ENCODE data around the gene SKIC2. TPM values are rescaled to one million over a fixed set of nuclear protein-coding genes. Genes with fewer than 3 reads are reported as not detected.

The SKIC2 gene
- total and polyA plus RNA-seq, 2 donors (not counting 3 experiments of a cell fraction or from before 2014, with no cell fraction given) = 52.8 to 76.7 TPM

DNA sequence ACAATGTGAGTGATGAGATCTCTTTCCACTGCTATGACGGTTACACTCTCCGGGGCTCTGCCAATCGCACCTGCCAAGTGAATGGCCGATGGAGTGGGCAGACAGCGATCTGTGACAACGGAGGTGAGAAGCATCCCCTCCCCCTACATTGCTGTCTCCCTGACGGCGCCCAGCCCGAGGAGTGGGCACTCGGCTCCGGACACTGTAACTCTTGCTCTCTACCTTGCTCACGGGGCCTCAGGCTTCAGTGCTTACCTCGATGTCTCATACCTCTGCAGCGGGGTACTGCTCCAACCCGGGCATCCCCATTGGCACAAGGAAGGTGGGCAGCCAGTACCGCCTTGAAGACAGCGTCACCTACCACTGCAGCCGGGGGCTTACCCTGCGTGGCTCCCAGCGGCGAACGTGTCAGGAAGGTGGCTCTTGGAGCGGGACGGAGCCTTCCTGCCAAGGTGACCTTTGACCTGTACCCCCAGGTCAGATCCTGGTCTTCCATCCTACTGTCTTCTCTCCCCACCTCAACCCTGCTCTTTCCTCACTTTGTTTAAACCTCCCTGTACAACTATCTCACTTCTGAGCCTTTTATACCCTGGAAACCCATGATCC is 11.8 kb upstream of the SKIC2 start:
- intact Hi-C loops (cut with micrococcal nuclease) (no loop called here), dilution Hi-C loops (cut with MboI; ENCODE audit: extremely low pct_ligation_motif_present, low sequenced_read_pairs) (no loop called here)
- Histone ChIP-seq H3K4me1 (ENCODE audit: control insufficient read depth, extremely low read depth, insufficient read depth, low read length) (peaks cover 3% of the 10 kb centered on the region), H3K36me3 (ENCODE audit: control insufficient read depth in 2 of 2, extremely low read depth in 1 of 2, insufficient read depth in 2 of 2, low read length in 2 of 2) (peaks cover 8 to 9% of the 10 kb centered on the region in 2 experiments), H4K20me1 (replicated peaks; ENCODE audit: control insufficient read depth, extremely low read depth, insufficient read depth, low read length) (no peaks in the 10 kb centered on the region), H3K27me3 (ENCODE audit: control insufficient read depth in 2 of 2, insufficient read depth in 2 of 2, low read length in 2 of 2) (peaks cover 0 to 11% of the 10 kb centered on the region in 2 experiments), H3K79me2 (ENCODE audit: control insufficient read depth, insufficient read depth, low read length) (no peaks in the 10 kb centered on the region), H2AFZ (ENCODE audit: low read depth, low read length) (no peak overlapping the region), H3K4me3 (replicated peaks in 1 of 3; ENCODE audit: insufficient read depth in 1 of 3, low read depth in 1 of 3, low read length in 3 of 3) (no peak overlapping the region), H3K27ac (ENCODE audit: insufficient read depth, low read depth, low read length) (no peak overlapping the region), H3K9ac (replicated peaks; ENCODE audit: extremely low read depth, insufficient read depth, low read length) (no peak overlapping the region), H3K9me1 (replicated peaks; ENCODE audit: control insufficient read depth, extremely low read depth, insufficient read depth, low read length) (no peaks in the 10 kb centered on the region), H3K4me2 (ENCODE audit: insufficient read depth, low read length) (no peak overlapping the region), H3K9me3 (replicated peaks; ENCODE audit: control insufficient read depth, insufficient read depth, low read length) (no peaks in the 10 kb centered on the region)
- TF ChIP-seq, protein P1, sequence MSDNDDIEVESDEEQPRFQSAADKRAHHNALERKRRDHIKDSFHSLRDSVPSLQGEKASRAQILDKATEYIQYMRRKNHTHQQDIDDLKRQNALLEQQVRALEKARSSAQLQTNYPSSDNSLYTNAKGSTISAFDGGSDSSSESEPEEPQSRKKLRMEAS (IDR thresholded peaks at IDR 0.05; ENCODE audit: insufficient read depth, insufficient read length) = no peak
- no peak for TF ChIP-seq POLR2AphosphoS5 (IDR thresholded peaks at IDR 0.05; ENCODE audit: insufficient read depth, low read depth, low read length)
- TF ChIP-seq MYC (IDR thresholded peaks at IDR 0.05; ENCODE audit: low read depth, low read length) = no peak
- no peak for TF ChIP-seq GATA2 (IDR thresholded peaks at IDR 0.05; ENCODE audit: insufficient read depth, insufficient read length, low read depth, low read length)
- no peak for TF ChIP-seq JUN (IDR thresholded peaks at IDR 0.05; ENCODE audit: borderline replicate concordance, insufficient read depth, insufficient read length, low read depth)
- TF ChIP-seq EZH2 (IDR thresholded peaks at IDR 0.05; ENCODE audit: borderline replicate concordance, low read depth, low read length, severe bottlenecking) = no peak
- TF ChIP-seq, protein P2, sequence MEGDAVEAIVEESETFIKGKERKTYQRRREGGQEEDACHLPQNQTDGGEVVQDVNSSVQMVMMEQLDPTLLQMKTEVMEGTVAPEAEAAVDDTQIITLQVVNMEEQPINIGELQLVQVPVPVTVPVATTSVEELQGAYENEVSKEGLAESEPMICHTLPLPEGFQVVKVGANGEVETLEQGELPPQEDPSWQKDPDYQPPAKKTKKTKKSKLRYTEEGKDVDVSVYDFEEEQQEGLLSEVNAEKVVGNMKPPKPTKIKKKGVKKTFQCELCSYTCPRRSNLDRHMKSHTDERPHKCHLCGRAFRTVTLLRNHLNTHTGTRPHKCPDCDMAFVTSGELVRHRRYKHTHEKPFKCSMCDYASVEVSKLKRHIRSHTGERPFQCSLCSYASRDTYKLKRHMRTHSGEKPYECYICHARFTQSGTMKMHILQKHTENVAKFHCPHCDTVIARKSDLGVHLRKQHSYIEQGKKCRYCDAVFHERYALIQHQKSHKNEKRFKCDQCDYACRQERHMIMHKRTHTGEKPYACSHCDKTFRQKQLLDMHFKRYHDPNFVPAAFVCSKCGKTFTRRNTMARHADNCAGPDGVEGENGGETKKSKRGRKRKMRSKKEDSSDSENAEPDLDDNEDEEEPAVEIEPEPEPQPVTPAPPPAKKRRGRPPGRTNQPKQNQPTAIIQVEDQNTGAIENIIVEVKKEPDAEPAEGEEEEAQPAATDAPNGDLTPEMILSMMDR (IDR thresholded peaks at IDR 0.05; ENCODE audit: extremely low read depth in 1 of 2, insufficient read depth in 1 of 2, low read depth in 1 of 2, low read length in 2 of 2) = no peak
- TF ChIP-seq POLR2A (IDR thresholded peaks at IDR 0.05; ENCODE audit: low read depth, low read length) = no peak
- no peak for TF ChIP-seq FOS (IDR thresholded peaks at IDR 0.05; ENCODE audit: borderline replicate concordance, insufficient read depth, low read length)
- FAIRE-seq (no peak), DNase-seq (ENCODE audit: low read depth, low spot score) (no peak)
- CTCF ChIA-PET = no interaction called here
- POLR2A ChIA-PET = no interaction called here
- no TSS peak for BruUV-seq (replicated peaks)
